GM20000 (cell line): ENCODE data around the gene KLHL3.

Experiments used
- DNase-seq: peaks from one replicate; pipeline ENCODE4 v3.0.0; 2012; ENCODE audit warnings: low spot score
- TF ChIP-seq, protein P1 (sequence below): IDR thresholded peaks from 2 replicates; pipeline ENCODE4 v1.5.1; 2012; ENCODE audit warnings: mild to moderate bottlenecking, control low read depth; ENCODE audit errors: extremely low read depth, missing control alignments

The KLHL3 gene

GRCh38 chr5:137708796-137709559 lies 26.9 kb downstream of the KLHL3 start:
- no peak for DNase-seq

GRCh38 chr5:137708062-137708461 lies 27.8 kb downstream of the KLHL3 start:
- no peak for DNase-seq
- TF ChIP-seq, protein P1, sequence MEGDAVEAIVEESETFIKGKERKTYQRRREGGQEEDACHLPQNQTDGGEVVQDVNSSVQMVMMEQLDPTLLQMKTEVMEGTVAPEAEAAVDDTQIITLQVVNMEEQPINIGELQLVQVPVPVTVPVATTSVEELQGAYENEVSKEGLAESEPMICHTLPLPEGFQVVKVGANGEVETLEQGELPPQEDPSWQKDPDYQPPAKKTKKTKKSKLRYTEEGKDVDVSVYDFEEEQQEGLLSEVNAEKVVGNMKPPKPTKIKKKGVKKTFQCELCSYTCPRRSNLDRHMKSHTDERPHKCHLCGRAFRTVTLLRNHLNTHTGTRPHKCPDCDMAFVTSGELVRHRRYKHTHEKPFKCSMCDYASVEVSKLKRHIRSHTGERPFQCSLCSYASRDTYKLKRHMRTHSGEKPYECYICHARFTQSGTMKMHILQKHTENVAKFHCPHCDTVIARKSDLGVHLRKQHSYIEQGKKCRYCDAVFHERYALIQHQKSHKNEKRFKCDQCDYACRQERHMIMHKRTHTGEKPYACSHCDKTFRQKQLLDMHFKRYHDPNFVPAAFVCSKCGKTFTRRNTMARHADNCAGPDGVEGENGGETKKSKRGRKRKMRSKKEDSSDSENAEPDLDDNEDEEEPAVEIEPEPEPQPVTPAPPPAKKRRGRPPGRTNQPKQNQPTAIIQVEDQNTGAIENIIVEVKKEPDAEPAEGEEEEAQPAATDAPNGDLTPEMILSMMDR, result no peak

More at GRCh38 chr5:137708796-137709559, 26.9 kb downstream of the KLHL3 start:
- TF ChIP-seq, protein P1, result no peak

GRCh38 chr5:137706841-137707240 lies 29.0 kb downstream of the KLHL3 start:
- TF ChIP-seq, protein P1, result no peak
- DNase-seq, result no peak

DNA sequence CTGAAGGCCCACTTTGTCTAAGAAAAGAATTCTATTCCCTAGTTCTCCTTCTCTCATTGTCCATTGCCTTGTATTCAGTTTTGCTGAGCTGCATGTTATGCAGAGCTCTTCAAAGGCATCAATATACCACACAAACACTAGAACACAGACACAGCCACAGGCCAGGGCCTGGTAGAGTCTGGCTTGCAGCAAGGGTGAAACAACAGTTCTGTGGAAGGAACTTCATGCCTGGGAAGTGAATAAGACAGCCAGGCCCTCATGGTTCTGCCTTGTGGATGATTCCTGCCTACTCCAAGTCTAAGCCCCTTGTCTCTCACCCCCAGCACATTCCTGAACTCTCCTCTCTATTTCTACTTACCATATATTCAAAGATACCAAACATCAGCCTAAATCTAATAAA lies 30.8 kb downstream of the KLHL3 start:
- no peak for DNase-seq
- TF ChIP-seq, protein P1, result no peak

- TF ChIP-seq, protein P1, result no peak
- no peak for DNase-seq
These were observed 32.3 kb downstream of the KLHL3 start for GRCh38 chr5:137703565-137703964.

GRCh38 chr5:137700282-137700680 lies 35.6 kb downstream of the KLHL3 start:
- no peak for DNase-seq
- TF ChIP-seq, protein P1, result no peak

- TF ChIP-seq, protein P1, result no peak
These were observed 36.3 kb downstream of the KLHL3 start for GRCh38 chr5:137699336-137700281.

More at GRCh38 chr5:137699336-137700281, 36.3 kb downstream of the KLHL3 start:
- DNase-seq, result no peak
